HG03139 (cell line): ENCODE results near the gene SUSD5.
"Not testable (repeated sequence)": the region's sequence is repeated elsewhere in the genome, so short reads cannot be mapped to it uniquely, and the experiment has no call there.

ENCODE experiments used
- ATAC-seq: cut with Tn5 transposase; IDR thresholded peaks from one replicate; pipeline ENCODE4 v1.9.1; 2021; ENCODE audit not compliant: unreplicated experiment

The SUSD5 gene

DNA sequence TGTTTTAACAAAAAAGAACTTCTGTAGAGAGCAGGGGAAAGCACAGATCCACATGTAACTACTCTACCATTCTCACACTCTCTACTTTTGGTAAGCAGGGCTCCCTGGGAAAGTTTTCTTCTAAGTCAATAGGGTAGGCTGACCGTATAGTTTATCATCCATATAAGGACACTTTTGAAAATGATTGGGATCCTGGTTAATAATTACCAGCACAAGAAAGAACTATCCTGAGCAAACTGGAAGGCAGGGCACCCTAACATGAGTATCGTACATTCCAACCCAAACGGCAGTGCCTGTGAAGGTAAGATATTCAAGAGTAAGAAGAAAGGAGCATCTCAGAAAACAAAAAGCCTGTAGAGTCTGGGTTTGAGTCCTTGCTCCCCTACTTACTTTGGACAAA, 22.1 kb downstream of the SUSD5 start:
- ATAC-seq, result no peak

DNA sequence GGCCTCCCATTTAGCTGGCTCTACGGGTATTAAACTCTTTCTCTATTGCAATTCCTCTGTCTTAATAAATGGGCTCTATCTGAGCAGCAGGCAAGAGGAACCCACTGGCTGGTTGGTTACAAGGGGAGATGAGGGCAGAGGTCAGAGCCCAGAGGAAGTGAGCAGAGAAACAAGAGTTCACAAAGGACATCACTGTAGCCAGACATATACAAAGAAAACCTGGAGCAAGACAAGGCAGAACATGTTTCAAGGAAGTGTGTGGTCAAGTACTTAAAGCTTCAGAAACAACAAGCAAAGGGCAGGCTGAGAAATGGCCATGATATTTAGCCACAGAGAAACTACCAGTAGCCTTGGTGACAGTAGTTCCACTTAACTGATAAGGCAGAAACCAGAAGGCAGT, 24.3 kb downstream of the SUSD5 start:
- no peak for ATAC-seq

DNA sequence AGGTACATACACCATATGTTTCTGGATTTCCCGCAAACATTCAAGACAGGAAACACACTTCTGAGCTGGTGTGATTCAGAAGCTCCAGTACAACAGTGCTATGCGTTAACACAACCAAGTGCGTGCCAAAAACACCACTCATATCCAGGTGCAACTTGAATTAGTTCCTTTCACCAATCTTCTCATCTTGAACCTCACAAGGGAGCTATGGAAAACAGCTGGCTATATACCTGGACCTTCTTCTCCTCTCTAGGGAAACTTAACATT, 31.3 kb downstream of the SUSD5 start:
- ATAC-seq, result no peak

DNA sequence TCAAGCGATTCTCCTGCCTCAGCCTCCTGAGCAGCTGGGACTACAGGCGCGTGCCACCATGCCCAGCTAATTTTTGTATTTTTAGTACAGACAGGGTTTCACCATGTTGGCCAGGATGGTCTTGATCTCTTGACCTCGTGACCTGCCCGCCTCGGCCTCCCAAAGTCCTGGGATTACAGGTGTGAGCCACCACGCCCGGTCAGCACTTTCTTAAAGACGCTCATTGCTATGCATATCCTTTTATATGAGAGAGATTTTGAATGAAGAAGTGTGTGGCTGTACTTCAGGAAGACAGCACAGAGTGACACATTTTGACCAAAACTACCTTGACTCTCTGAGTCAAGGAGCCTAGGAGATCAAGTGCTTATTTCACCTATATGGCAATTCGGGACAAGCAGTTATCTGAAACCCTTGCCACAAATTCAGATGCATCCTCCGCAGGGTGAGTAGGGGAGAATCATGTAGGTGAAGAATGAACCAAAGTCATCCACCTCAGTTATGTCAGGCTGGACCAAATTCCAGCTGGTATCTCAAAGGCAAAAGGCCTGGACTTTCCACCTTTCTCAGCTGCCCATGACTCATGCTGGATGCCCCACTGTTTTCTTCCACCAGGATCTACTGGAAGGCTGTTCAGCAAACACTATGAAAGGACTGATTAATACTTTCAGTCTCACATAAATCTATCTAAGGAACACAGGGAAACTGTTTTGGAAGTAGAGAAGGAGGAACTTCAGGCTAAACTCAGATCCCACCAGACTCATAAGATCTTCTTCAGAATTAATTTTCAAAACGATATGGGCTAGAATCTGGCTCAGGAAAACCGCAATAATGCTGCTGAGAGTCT, 31.9 kb downstream of the SUSD5 start:
- ATAC-seq, result no peak

DNA sequence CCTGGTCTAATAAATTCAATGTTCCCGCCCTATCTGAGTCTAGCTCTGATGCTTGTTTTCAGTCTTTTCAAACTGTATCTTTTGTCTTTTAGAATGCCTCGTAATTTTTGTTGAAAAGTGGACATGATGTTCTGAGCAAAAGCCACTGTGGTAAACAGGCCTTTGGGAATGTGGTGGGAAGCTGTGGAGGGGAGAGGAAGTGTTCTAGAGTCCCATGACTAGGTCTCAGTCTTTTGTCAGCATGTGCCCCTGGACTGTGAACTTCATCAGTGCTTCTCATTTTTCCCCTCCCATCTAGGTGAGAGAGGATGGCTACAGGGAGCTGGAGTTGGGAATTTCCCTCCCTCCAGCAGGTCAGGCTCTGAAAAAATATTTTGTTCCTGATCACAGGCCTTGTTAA, 33.7 kb downstream of the SUSD5 start:
- ATAC-seq, result no peak

DNA sequence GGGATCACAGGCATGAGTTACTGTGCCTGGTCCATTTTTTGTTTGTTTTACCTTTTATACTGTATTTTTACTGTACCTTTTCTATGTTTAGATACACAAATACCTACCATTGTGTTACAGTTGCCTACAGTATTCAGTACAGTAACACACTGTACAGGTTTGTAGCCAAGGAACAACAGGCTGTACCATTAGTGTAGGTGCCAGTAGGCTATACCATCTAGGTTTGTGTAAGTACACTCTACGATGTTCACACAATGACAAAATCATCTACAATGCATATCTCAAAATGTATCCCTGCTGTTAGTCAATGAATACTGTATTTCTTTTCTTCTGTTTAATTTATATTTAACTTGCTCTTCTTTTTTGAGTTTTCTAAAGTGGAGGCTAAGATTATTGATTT, 37.0 kb downstream of the SUSD5 start:
- ATAC-seq, result not testable (repeated sequence)

DNA sequence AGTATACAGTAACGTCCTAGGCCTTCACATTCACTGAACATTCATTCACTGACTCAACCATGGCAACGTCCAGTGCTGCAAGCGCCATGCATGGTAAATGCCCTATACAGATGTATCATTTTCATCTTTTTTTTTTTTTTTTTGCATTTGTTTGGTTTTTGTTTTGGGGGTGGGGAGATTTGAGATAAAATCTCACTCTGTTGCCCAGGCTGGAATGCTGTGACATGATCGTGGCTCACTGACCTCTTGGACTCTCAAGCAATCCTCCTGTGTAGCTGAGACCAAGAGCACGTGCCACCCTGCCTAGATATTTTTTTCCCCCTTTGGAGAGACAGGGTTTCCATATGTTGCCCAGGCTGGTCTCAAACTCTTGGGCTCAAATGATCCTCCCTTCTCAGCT, 37.4 kb downstream of the SUSD5 start:
- no peak for ATAC-seq

DNA sequence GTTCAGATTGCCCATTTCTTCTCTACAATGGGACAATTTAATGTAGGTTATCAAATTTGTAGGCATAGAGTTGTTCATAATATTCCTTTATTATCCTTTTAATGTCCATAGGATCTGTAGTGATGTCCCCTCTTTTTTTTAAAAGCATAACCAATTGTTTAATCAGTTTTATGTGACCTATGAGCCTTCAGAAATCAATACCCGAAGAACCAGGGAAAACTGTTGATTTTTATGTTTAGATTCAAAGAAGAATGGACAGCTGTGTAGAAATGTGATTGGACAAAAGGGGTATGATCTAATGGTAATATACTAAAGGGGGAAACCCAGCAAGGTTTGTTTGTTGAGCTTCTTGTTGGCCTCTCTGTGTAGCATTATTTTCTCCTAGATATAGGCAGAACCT, 39.5 kb downstream of the SUSD5 start:
- ATAC-seq, result no peak

DNA sequence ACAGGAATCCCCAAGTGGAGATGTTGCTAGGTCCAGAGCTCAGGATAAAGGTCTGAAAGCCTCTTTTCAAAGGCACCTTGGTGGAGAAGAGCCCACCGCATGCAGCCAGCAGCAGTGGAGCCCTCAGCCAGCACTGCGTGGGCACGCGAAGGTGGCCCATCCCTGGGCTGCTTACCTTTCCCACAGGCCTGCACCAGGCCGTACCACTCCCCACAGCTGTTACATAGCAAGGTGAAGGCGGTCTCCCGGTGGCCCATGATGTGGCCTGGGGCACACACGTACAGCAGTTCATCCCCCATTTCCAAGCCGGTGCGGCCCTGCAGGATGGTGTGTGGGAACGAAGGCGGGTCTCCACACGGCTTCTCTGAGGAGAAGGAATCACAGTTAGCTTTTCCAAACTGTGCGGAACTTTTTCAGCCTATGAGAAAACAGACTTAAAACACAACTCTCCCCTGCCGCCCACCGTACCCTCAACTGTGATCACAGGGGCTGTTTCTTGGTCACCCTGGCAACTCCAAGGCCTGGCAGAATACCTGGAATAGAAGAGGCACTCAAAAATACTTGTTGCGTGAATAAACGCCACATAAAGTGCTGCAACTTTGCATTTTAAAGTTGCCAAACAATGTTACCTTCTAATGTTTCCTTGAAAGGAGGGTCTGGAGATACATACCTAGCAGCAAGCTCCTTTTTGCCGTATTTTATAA, 43.7 kb downstream of the SUSD5 start:
- no peak for ATAC-seq

DNA sequence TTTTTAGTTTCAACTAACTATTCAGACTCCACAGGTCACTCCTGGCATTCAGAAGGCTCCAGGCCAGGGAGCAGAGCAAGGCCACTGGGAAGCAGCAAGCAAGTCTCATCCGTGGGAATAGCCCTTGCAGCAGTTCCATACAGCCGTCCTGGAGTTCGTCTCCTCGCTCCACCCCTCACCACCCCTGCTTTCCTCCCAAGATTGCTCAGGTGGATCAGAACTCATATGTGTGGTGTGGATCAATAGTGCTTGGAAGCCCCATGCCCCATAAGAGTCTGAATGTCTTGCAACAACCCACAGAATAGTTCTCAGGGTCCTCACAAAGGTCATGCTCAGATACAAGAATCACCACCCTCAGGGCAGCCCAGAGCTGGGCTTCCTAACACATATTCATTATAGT, 44.5 kb downstream of the SUSD5 start:
- ATAC-seq, result no peak

DNA sequence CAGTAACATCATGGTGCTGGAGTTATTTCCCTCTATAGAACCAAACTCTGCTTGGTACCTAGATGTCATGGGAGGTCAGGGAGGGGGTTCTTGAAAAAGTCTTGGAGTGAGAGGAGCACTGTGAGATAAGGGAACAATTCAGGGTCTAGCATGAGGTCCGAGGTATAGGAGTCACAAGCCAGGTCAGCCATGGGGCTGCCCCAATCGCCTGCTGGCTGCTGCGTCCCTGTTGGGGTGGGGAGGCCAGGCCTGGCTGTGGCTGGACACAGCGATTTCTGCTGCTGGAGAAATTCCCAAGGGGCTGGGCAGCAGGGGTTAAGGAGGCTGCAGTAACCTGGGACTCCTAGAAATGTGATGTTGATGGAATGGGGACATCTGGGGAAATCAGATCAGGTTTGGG, 44.9 kb downstream of the SUSD5 start:
- no peak for ATAC-seq

DNA sequence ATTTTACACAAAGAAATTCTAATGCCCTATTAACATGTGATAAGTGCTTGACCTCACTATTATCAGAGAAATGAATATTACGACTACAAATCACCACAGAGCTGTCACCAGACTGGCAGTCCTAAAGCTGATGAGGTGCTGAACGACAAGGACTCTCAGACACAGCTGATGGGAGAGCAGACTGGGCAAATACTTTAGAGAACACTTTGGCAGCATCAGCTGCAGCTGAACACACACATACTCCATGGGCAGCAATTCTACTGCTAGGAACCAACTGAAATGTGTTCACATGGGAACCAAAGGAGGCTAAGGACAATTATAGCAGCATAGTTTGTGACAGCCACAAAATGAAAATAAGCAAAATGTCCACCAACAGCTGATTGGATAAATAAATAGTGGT, 45.5 kb downstream of the SUSD5 start:
- ATAC-seq, result no peak

DNA sequence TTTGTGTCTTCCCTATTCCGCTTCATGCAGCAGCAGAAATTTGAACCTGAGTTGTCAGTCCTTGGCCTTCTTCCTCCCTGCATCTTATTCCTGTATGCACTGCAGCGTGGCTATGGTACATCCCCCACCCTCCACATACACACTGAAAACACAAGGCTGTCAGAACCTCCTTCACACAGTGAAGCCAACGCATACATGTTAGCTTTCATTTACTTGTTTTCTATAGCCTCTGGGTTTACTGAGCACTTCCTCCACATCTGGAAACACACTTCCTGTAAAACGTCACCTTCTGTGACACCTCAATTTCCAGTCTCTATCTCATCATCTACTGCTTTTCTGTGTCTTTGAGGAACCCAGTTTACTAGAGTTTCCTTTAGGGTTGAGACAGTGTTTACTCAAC, 47.0 kb downstream of the SUSD5 start:
- ATAC-seq, result no peak

DNA sequence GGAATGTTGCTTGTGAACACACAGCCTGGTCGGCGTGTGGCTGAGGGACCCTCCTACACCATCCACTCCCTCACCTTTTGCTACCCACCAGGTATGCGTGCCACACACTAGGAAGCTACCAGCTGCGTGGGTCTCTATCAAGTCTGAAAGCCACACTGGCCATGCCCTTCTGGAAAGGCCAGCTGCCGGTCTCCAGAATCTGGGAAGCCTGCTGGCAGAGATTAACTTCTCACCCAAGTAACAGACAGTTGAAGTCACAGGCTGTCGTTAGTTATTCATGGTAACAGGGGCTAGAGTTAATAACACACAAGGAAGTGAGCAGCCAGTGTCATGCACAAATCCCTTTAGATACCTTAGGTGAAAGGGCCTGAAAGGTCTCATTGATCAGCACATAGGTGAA, 48.1 kb downstream of the SUSD5 start:
- ATAC-seq, result no peak

DNA sequence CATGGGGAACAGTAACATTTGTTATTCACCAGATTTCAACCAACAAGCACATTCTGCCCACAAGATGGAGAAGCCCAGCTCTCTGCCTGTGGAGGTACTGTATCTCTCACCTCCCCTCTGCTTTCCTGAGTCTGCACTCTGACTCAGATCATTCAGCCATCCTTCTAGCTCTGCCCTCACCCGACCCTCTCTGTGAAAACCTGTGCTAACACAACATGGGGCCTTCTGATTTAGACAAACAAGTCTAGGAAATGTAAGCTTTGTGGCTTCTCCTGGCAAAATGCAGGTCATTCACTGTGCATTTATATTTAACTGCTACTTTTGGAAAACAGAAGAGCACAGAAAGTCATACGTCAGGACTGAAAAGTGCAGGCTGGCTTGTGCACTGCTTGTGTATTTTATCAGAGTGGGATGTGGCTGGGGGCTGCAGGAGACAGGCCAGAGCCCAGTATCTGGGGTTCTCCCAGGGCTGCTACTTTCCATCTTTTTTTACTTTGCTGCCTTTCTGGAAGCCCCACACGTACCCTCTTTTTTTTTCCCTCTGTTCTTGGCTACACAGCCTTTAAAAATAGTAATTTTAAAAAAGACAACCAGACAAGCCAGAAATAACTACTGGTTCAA, 50.8 kb downstream of the SUSD5 start:
- no peak for ATAC-seq

DNA sequence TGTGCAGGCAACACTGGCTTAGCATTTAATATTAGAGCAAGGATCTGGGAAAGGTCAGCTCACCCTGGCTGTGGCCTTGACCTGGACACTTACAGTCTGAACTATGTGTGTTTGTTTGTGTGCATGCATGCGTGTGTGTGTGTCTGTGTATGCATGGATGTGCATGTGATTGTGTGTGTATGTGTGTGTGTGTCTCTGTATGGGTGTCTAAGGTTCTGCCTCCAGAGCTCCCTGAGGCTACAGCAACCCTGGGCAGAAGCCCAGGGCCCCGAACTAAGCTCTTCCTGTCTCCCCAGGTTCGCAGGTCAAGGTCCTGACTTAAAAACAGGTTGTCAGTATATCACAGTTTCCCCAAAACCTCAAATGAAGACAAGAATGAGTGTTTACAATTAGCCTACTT, 51.3 kb downstream of the SUSD5 start:
- no peak for ATAC-seq

DNA sequence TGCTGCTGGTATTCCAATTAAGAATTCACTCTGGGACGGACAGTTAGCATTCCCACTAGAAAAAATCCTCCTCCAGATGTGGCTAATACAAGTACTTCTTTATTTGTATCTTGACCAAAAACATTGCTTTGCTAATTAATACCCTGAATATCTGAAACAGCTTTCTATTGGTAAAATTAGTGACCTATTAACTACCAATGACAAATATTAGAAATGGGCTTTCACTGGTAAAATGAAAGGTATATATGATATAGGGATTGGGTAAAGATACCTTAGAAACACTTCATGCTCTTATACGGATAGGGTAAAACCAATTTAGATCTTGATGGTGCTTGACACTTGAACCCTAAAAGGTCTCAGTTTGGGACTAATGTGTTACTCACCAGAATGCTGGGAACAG, 52.5 kb downstream of the SUSD5 start:
- no peak for ATAC-seq

DNA sequence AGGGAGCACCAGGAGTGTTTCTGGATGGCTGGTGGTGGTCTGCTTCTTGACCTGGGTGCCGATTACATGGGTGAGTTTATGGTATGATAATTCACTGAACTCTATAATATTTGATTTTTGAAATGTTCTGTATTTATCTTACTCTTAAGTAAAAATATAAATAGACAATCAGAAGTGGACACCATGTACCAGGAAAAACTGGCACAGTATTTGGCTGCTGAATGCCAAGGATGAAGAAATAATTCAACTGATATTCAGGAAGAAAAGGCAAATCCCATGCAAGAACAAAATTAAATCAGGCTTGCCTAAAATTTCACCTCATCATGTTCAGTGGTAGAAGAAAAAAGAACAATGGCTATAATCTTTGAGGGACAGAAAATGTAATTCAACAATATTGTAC, 53.2 kb downstream of the SUSD5 start:
- no peak for ATAC-seq

DNA sequence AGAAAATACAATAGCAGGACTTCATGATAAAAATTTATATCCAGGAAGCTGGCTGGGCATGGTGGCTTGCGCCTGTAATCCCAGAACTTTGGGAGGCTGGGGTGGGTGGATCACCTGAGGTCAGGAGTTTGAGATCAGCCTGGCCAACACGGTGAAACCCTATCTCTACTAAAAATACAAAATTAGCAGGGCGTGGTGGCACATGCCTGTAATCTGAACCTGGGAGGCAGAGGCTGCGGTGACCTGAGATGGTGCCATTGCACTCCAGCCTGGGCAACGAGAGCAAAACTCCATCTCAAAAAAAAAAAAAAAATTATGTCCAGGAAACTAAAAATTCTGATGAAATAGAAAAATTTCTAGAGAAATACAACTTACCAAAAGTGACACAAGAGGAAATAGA, 56.0 kb downstream of the SUSD5 start:
- ATAC-seq, result not testable (repeated sequence)

DNA sequence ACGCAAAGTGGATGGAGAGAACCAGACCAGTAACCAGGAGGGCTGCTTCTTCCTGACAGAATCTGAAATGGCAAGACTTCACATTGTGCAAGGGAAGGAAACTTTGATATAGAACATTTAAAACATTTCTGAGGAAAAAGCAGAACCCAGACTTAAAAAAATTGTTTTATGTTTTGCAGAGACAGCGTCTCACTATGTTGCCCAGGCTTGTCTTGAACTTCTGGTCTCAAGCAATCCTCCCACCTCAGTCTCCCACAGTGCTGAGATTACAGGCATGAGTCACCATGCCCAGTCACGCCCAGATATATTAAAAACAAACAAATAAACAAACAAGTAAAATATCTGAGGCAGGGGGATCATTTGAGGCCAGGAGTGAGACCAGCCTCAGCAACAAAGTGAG, 58.6 kb downstream of the SUSD5 start:
- ATAC-seq, result no peak

DNA sequence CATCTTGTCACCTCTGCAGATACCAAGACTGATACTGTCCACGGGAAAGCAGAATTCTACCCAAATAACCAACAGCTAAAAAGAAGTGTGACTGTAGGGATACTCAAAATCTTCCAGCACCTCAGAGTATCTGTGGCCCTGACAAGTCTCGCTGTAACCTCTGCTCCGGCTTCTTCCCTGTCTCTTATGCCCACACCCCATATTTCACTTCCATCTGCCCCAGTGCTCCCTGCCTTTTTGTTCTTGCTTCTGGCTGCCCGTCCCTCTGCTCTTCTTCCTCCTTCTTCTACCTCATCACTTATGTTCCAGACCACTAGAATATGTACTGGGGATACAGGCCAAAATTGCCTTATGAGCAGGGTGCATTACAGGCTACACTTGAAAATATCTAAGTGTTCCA, 59.4 kb downstream of the SUSD5 start:
- no peak for ATAC-seq

DNA sequence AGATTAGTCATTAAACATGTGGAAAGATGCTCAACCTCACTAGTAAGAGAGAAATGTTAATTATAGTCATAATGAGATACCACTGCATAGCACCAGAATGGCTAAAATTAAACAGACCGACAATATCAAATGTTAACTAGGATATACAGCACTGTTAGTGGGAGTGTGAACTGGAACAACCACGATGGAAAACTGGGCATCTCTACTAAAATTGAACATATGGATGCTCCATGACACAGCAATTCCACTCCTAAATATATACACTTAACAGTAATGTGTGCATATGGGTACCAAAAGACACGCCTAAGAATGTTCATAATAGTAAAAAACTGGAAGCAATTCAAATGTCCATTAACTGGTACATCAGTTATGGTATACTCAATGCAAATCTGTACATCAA, 63.3 kb downstream of the SUSD5 start:
- no peak for ATAC-seq

DNA sequence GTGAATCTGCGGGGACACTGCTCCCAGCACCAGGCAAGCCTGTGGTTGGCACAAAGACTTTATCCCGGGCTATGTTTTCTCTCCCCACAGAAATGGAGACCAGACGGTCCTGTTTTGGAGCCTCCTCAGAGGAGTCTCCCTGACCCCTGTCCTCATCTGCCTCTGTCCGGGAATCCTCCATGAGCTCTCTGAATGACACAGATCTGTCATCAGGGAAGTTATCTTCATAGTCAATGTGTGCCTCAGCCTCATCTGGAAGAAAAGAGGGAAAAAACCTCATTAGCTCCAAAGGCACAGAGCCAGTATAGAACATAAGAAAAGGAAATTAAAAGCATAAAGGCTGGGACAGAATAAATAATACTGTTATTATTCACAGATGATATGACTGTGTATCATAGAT, 64.8 kb downstream of the SUSD5 start:
- no peak for ATAC-seq
